Mucosa of descending colon (tissue), 3 donors: Measurements from ENCODE around the gene LHFPL3. TPM values are rescaled to one million over a fixed set of nuclear protein-coding genes. Genes with fewer than 3 reads are reported as not detected.

Experiments used
- ATAC-seq: fragments of 200-7000 bp; cut with Tn5 transposase; one replicate; pipeline ENCODE4 v1.9.1; 2020; ENCODE audit warnings: mild to moderate bottlenecking, moderate library complexity
- DNase-seq, 3 donors: peaks; one replicate each; pipeline ENCODE4 v3.0.0-alpha.2; 2020
- H3K36me3 ChIP-seq: fragments of 200-600 bp; one replicate; pipeline ENCODE4 v1.8.0; 2021; ENCODE audit warnings: low read depth, mild to moderate bottlenecking
- H3K4me1 ChIP-seq: fragments of 200-600 bp; one replicate; pipeline ENCODE4 v1.8.0; 2021; ENCODE audit warnings: low read depth, mild to moderate bottlenecking
- H3K4me3 ChIP-seq: fragments of 200-600 bp; one replicate; pipeline ENCODE4 v1.8.0; 2021; ENCODE audit warnings: mild to moderate bottlenecking
- H3K9me3 ChIP-seq: fragments of 200-600 bp; one replicate; pipeline ENCODE4 v1.8.0; 2021; ENCODE audit warnings: mild to moderate bottlenecking
- CTCF ChIP-seq: fragments of 200-600 bp; IDR thresholded peaks from one replicate; pipeline ENCODE4 v1.8.0; 2022; ENCODE audit warnings: antibody characterized with exemption, mild to moderate bottlenecking
- intact Hi-C, 2 donors: fragments of 100-400 bp; cut with DNase I in 1 of 2; cut with micrococcal nuclease in 1 of 2; formaldehyde crosslinking; loops; one replicate each; pipeline versions ENCODE4 v1.11.0 to v1.11.1; 2022; cut with DNase I, micrococcal nuclease
- total RNA-seq, 3 donors: library from RNA; stranded (reverse); fragmentation: NEBNext Ultra II Directional in 2 of 3; extraction: Animal tissue kit (Norgen Biotek cat#: 25700) in 2 of 3; gene quantifications; one replicate each; pipeline versions ENCODE4 v1.2.1 to v1.2.4, GENCODE V29; 2021 to 2023
- donor health status: DM: no; HTN: no; CAD: no; lungs with moderate emphysema.
- donor health status: DM: no; HTN: no; CAD: no.
- donor health status: DM: no; HTN: yes; CAD: no.

Gene LHFPL3
- total RNA-seq, 3 donors from 2014 or later, result 0.26 to 0.57 (median 0.31) TPM

GRCh38 chr7:104388222-104388621 is 59.8 kb downstream of the LHFPL3 start:
- H3K4me1 ChIP-seq, result no peaks in the 10 kb centered on the region
- peaks cover 4% of the 10 kb centered on the region for H3K9me3 ChIP-seq
- DNase-seq, result no peak
- H3K36me3 ChIP-seq, result no peaks in the 10 kb centered on the region
- intact Hi-C loops, result no loop called here
- H3K4me3 ChIP-seq, result no peak overlapping the region
- no peak for ATAC-seq
- no peak for TF ChIP-seq CTCF

DNA sequence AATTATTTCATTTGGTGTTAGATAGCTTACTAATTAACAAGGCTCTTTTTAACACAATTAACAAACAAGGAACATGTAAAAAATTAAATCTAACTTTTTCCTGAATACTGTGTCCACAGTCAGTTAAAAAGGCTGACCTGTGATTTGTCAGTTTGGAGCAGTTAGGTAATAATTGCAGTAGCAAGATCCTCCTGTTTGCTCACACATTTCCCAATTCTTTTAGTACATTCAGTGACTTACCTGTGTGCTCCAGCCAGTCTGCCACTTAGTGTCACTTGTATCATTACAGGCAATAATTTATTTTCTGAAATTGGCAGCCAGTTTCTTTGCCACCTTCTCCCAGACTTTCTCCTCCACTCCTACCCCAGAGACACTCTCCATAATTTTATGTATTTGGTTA is 66.8 kb downstream of the LHFPL3 start:
- Histone ChIP-seq H3K9me3 (no peaks in the 10 kb centered on the region), H3K4me3 (no peak overlapping the region), H3K36me3 (no peaks in the 10 kb centered on the region), H3K4me1 (no peaks in the 10 kb centered on the region)
- ATAC-seq (no peak), DNase-seq (no peak)
- intact Hi-C loops, result no loop called here
- TF ChIP-seq CTCF, result no peak

GRCh38 chr7:104397442-104397841 is 69.0 kb downstream of the LHFPL3 start:
- no peak for TF ChIP-seq CTCF
- ATAC-seq, result peak; percentile 56
- Histone ChIP-seq H3K36me3 (no peaks in the 10 kb centered on the region), H3K4me1 (no peaks in the 10 kb centered on the region), H3K4me3 (no peak overlapping the region), H3K9me3 (no peaks in the 10 kb centered on the region)
- intact Hi-C loops, result no loop called here
- no peak for DNase-seq

DNA sequence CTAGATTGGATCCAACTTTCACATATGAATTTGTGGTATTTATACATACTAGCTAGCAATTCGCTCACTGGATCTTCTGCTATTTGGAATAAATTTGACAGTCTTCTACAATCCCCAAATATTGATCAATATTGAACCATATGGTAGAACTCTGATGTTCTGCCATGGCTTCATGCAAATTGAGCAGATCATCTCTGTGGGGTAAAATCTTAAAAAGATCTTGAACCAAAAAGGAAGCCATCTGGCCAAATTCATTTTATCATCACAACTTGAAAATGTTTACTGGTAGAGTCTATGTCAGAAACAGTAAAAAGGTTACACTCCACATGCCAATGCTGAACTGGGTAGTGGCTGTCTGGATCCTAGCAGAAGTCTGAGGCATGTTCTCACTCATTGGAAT is 80.0 kb downstream of the LHFPL3 start:
- ATAC-seq, result no peak
- DNase-seq, result no peak
- Histone ChIP-seq H3K4me3 (no peak overlapping the region), H3K4me1 (no peaks in the 10 kb centered on the region), H3K36me3 (no peaks in the 10 kb centered on the region), H3K9me3 (no peaks in the 10 kb centered on the region)
- no peak for TF ChIP-seq CTCF
- intact Hi-C loops, result no loop called here

- no peaks in the 10 kb centered on the region for H3K9me3 ChIP-seq
- no peak for DNase-seq
- H3K36me3 ChIP-seq, result no peaks in the 10 kb centered on the region
- intact Hi-C loops, result no loop called here
- no peaks in the 10 kb centered on the region for H3K4me1 ChIP-seq
- TF ChIP-seq CTCF, result no peak
- no peak overlapping the region for H3K4me3 ChIP-seq
- ATAC-seq, result no peak
Observed at GRCh38 chr7:104410742-104411141, 82.3 kb downstream of the LHFPL3 start.

- intact Hi-C loops, result no loop called here
- no peaks in the 10 kb centered on the region for H3K4me1 ChIP-seq
- H3K36me3 ChIP-seq, result no peaks in the 10 kb centered on the region
- ATAC-seq (no peak), DNase-seq (no peak)
- no peaks in the 10 kb centered on the region for H3K9me3 ChIP-seq
- H3K4me3 ChIP-seq, result no peak overlapping the region
- TF ChIP-seq CTCF, result no peak
Observed at GRCh38 chr7:104412911-104413310, 84.5 kb downstream of the LHFPL3 start.
